Testis (tissue), 3 donors: ENCODE results near the gene TMED8. TPM values are rescaled to one million over a fixed set of nuclear protein-coding genes. Genes with fewer than 3 reads are reported as not detected.
"Not testable (repeated sequence)": the region's sequence is repeated elsewhere in the genome, so short reads cannot be mapped to it uniquely, and the experiment has no call there.

Source experiments
- DNase-seq: peaks from one replicate; pipeline ENCODE4 v3.0.0-alpha.2; 2019
- H3K27ac ChIP-seq, 2 donors: fragments of 200-600 bp; sonication (generic); one replicate each; pipeline ENCODE4 v1.5.1; 2019
- H3K27me3 ChIP-seq: fragments of 200-600 bp; sonication (generic); one replicate; pipeline ENCODE4 v1.5.1; 2019
- H3K36me3 ChIP-seq: fragments of 200-600 bp; sonication (generic); one replicate; pipeline ENCODE4 v1.5.1; 2017; ENCODE audit warnings: low read depth; ENCODE audit errors: missing control alignments
- H3K4me1 ChIP-seq: fragments of 200-600 bp; sonication (generic); one replicate; pipeline ENCODE4 v1.5.1; 2019
- H3K4me3 ChIP-seq, 2 donors: fragments of 200-600 bp; sonication (generic); one replicate each; pipeline ENCODE4 v1.5.1; 2017 to 2019
- H3K9me3 ChIP-seq: fragments of 200-600 bp; sonication (generic); one replicate; pipeline ENCODE4 v1.5.1; 2017
- CTCF ChIP-seq, 3 experiments: fragments of 450-650 bp in 2 of 3; fragments of 200-600 bp in 1 of 3; sonication (generic) in 1 of 3; IDR thresholded peaks; one replicate each; pipeline ENCODE4 v1.5.1; 2016 to 2019; ENCODE audit warnings: antibody characterized with exemption in 3 of 3, mild to moderate bottlenecking in 2 of 3, moderate library complexity in 1 of 3
- POLR2A ChIP-seq: fragments of 450-650 bp; IDR thresholded peaks from one replicate; pipeline ENCODE4 v1.6.1; 2017; ENCODE audit warnings: antibody characterized with exemption, mild to moderate bottlenecking, moderate library complexity
- WGBS, 2 donors: methylation state at CpG; one replicate each; pipeline ENCODE4 v1.1.5; 2018; 5-methylcytosine and 5-hydroxymethylcytosine counted together
- intact Hi-C: fragments of 100-400 bp; cut with DNase I; formaldehyde crosslinking; loops from one replicate; pipeline ENCODE4 v1.15.1; 2023; ENCODE audit warnings: low total_unique reads
- polyA plus RNA-seq: library from polyadenylated mRNA; stranded (reverse); fragments of 350-450 nt; fragmentation: Illumina TruSeq; extraction: RNeasy Lipid Tissue Mini Kit (QIAGEN cat#74804); gene quantifications from one replicate; pipeline ENCODE4 v1.2.3, GENCODE V29; 2014; ENCODE audit warnings: low read depth, low replicate concordance; ENCODE audit not compliant: insufficient read depth
- total RNA-seq, 2 donors: library from RNA; depleted of rRNA; stranded (reverse); fragments of >200 nt; gene quantifications; one replicate each; pipeline ENCODE4 v1.2.3, GENCODE V29; 2016

TMED8 gene
- total and polyA plus RNA-seq, 3 donors from 2014 or later, result 16.9 to 40.1 (median 30.9) TPM

DNA sequence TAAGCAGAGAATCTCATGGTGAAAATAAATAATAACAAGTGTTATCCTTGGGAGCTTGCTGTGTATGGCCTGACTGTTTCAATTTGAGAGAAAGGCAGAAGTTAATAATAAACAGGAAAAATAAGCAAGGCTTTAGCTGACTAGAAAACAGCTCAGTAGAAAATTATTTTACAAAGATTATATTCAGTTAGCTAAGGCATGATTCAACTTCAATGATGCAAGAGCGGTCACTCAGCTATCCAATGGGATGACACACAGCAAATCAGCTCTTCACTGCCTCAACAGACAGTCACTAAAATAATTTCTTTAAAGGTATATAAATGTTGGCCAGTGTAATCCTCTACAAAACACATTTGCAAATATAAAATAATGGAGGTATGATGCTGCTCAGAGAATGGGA lies 37.5 kb downstream of the TMED8 start:
- no peaks in the 10 kb centered on the region for H3K27me3 ChIP-seq
- TF ChIP-seq CTCF (IDR thresholded peaks at IDR 0.05) (no peak), POLR2A (no peak)
- H3K4me3 ChIP-seq, result no peak overlapping the region
- intact Hi-C loops, result no loop called here
- no peak overlapping the region for H3K27ac ChIP-seq
- 97 to 100% methylated on average over 1 of the region's 1 CpG for WGBS, 2 donors
- H3K4me1 ChIP-seq, result no peaks in the 10 kb centered on the region
- DNase-seq, result no peak
- no peaks in the 10 kb centered on the region for H3K9me3 ChIP-seq
- H3K36me3 ChIP-seq, result no peaks in the 10 kb centered on the region

GRCh38 chr14:77338302-77338701 lies 38.6 kb downstream of the TMED8 start:
- intact Hi-C loops, result no loop called here
- Histone ChIP-seq H3K4me1 (no peaks in the 10 kb centered on the region), H3K36me3 (no peaks in the 10 kb centered on the region), H3K4me3 (no peak overlapping the region), H3K9me3 (no peaks in the 10 kb centered on the region), H3K27ac (no peak overlapping the region), H3K27me3 (no peaks in the 10 kb centered on the region)
- WGBS, 2 donors, result 71 to 80% methylated on average over 2 of the region's 2 CpGs
- no peak for DNase-seq
- no peak for TF ChIP-seq CTCF (IDR thresholded peaks at IDR 0.05)
- no peak for TF ChIP-seq POLR2A

DNA sequence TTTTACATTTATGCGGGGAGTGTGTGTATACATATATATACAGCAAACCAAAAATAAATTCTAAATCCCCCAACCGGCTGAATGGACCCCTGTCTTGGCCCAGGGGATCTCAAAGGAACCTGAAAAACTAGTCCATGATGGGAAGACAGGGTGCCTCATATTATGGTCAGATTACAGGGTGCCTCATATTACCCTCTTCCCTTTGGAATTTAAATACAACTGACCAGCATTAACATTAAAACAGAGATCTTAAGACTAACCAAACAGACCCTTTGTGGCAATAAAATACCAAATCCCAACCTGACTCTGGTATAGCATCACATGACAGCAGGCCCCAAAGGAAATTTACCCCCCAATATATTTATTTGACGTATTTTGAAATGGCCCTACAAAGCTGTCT lies 39.0 kb downstream of the TMED8 start:
- intact Hi-C loops, result no loop called here
- Histone ChIP-seq H3K27ac (no peak overlapping the region), H3K27me3 (no peaks in the 10 kb centered on the region), H3K36me3 (no peaks in the 10 kb centered on the region), H3K4me1 (no peaks in the 10 kb centered on the region), H3K4me3 (no peak overlapping the region), H3K9me3 (no peaks in the 10 kb centered on the region)
- no peak for DNase-seq
- TF ChIP-seq POLR2A, result no peak
- TF ChIP-seq CTCF (IDR thresholded peaks at IDR 0.05), result no peak
- WGBS, 2 donors, result 82 to 93% methylated on average over 3 of the region's 3 CpGs

DNA sequence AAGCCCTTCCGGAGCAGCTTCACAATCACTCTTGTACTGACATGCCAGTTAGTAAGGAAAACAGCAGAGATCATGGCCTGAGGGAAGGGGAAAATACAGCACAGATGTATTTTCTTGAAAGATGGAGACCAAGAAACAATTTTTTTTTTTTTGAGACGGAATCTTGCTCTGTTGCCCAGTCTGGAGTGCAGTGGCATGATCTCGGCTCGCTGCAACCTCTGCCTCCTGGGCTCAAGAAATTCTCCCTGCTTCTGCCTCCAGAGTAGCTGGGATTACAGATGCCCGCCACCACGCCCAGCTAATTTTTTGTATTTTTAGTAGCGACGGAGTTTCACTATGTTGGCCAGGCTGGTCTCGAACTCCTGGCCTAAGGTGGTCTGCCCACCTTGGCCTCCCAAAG lies 39.6 kb downstream of the TMED8 start:
- H3K27ac ChIP-seq, H3K4me3 ChIP-seq, intact Hi-C loops, H3K36me3 ChIP-seq, DNase-seq, H3K27me3 ChIP-seq, H3K4me1 ChIP-seq, H3K9me3 ChIP-seq: not testable (repeated sequence)
- WGBS, 2 donors, result 94 to 96% methylated on average over 9 of the region's 9 CpGs

- no peak overlapping the region for H3K4me3 ChIP-seq
- H3K36me3 ChIP-seq, result no peaks in the 10 kb centered on the region
- no peaks in the 10 kb centered on the region for H3K9me3 ChIP-seq
- no peaks in the 10 kb centered on the region for H3K27me3 ChIP-seq
- 93 to 97% methylated on average over 3 of the region's 3 CpGs for whole genome bisulfite sequencing, 2 donors
- DNase-seq, result no peak
- TF ChIP-seq CTCF (IDR thresholded peaks at IDR 0.05) (no peak), POLR2A (no peak)
- H3K4me1 ChIP-seq, result no peaks in the 10 kb centered on the region
- intact Hi-C loops, result no loop called here
- no peak overlapping the region for H3K27ac ChIP-seq
Measured at GRCh38 chr14:77335576-77335975, 41.3 kb downstream of the TMED8 start.
